ENCODE measurements around the gene CHCHD4. TPM values are rescaled to one million over a fixed set of nuclear protein-coding genes. Genes with fewer than 3 reads are reported as not detected.
A peak's percentile ranks its signal among the peaks of the same experiment; 100 is the strongest.

The CHCHD4 gene
- total and polyA plus RNA-seq, 2 of the 13 experiments (the other 11 are each of a cell fraction or from before 2014, with no cell fraction given), result 15.8 to 24.1 TPM

DNA sequence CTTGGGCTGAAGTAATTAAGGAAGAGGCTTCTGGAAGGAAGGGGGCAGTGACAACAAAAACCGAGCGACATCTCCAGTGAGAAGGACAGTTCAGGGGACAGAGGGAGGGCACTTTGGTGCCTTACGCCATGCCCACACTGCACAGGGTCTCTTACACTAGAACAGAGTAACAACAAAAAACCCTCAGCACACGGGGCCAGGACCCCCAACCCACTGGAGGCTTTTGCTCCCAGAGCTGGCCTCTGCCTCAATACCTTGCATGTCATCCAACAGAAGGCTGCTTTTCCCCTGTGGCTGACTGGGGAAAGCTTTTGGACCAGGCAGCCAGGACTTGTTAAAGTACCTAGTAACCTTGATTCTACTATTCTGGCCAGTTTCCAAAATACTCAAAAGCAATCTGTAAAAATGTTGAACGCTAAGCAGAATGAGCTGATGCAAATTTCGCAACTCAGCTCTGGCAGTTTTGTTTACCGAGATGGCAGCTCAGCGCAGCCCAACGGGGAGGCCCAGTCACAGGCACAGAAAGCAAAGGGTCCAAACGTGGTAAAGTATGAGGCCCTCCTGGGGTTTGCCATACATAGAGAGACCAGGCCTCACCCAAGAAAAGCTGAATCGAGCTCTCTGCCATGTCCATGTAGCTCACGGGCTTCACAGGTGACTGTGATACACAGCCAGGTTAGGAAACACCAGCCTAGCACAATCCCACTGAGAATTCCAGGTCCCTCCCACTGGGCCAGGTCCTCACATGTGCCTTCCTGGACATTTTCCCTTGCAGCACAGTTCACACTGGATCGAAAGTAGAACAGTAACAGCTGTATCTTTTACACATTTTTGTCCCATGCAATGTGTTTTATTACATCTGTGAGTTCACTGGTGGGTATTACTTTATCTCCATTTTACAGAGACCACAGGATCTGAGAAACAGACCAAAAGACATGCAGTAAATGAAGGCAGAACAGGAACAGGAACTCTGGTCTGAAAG lies 6.0 kb downstream of the CHCHD4 start (continued):
- TF ChIP-seq SMAD9 (CRISPR knock-in tag; IDR thresholded peaks at IDR 0.05), result no peak
- no peak for TF ChIP-seq ZNF282 (IDR thresholded peaks at IDR 0.05; ENCODE audit: partially characterized antibody)
- no peak for TF ChIP-seq KDM3A (CRISPR knock-in tag; IDR thresholded peaks at IDR 0.05; ENCODE audit: low read depth)
- no peak for TF ChIP-seq POLR2AphosphoS2 (IDR thresholded peaks at IDR 0.05; ENCODE audit: low read depth, low read length)
- no peak for TF ChIP-seq HHEX (CRISPR knock-in tag; IDR thresholded peaks at IDR 0.05)
- TF ChIP-seq ZNF101 (CRISPR knock-in tag; IDR thresholded peaks at IDR 0.05; ENCODE audit: borderline replicate concordance, low read depth), result no peak
- no peak for TF ChIP-seq ESRRA (CRISPR knock-in tag; IDR thresholded peaks at IDR 0.05; ENCODE audit: low read depth)
- TF ChIP-seq PTBP1 (IDR thresholded peaks at IDR 0.05; ENCODE audit: low read depth, low read length, poor library complexity, severe bottlenecking), result no peak
- TF ChIP-seq POGZ (CRISPR knock-in tag; IDR thresholded peaks at IDR 0.05), result peak; percentile 63
- no peak for TF ChIP-seq PAX8 (CRISPR knock-in tag; IDR thresholded peaks at IDR 0.05; ENCODE audit: borderline replicate concordance)
- no peak for TF ChIP-seq ONECUT2 (CRISPR knock-in tag; IDR thresholded peaks at IDR 0.05)
- no peak for TF ChIP-seq MXD3 (CRISPR knock-in tag; IDR thresholded peaks at IDR 0.05)
- TF ChIP-seq, protein P1, sequence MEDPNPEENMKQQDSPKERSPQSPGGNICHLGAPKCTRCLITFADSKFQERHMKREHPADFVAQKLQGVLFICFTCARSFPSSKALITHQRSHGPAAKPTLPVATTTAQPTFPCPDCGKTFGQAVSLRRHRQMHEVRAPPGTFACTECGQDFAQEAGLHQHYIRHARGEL (CRISPR knock-in tag; IDR thresholded peaks at IDR 0.05), result no peak
- peak; percentile 50; the same call in 1 of the 2 replicates for TF ChIP-seq ZFP90 (CRISPR knock-in tag; IDR thresholded peaks at IDR 0.05; ENCODE audit: borderline replicate concordance)
- TF ChIP-seq FOXK1 (CRISPR knock-in tag; IDR thresholded peaks at IDR 0.05; ENCODE audit: borderline replicate concordance, low read depth), result 0 out of 2 replicates have a peak, but pooled peaks have one; percentile 43
- TF ChIP-seq ZNF292 (CRISPR knock-in tag; IDR thresholded peaks at IDR 0.05; ENCODE audit: borderline replicate concordance, low read depth), result no peak
- TF ChIP-seq ZFP36 (IDR thresholded peaks at IDR 0.05; ENCODE audit: borderline replicate concordance, low read depth, low read length, partially characterized antibody), result no peak
- TF ChIP-seq AGO1 (IDR thresholded peaks at IDR 0.05; ENCODE audit: low read depth, low read length, poor library complexity, severe bottlenecking), result no peak
- no peak for TF ChIP-seq DBP (CRISPR knock-in tag; IDR thresholded peaks at IDR 0.05; ENCODE audit: not compliant biosample characterization)
- TF ChIP-seq ZNF644 (CRISPR knock-in tag; IDR thresholded peaks at IDR 0.05; ENCODE audit: low read depth), result peak; percentile 54; the same call in 1 of the 2 replicates
- no peak for TF ChIP-seq SNRNP70 (IDR thresholded peaks at IDR 0.05; ENCODE audit: low read depth, low read length)
- TF ChIP-seq ZNF724P (CRISPR knock-in tag; IDR thresholded peaks at IDR 0.05; ENCODE audit: borderline replicate concordance), result no peak
- no peak for TF ChIP-seq DMAP1 (CRISPR knock-in tag; IDR thresholded peaks at IDR 0.05)
- TF ChIP-seq ZNF335 (CRISPR knock-in tag; IDR thresholded peaks at IDR 0.05), result peak; percentile 73
- no peak for TF ChIP-seq NR3C1 (CRISPR knock-in tag; IDR thresholded peaks at IDR 0.05)
- peak; percentile 68 for TF ChIP-seq FOSL2 (CRISPR knock-in tag; IDR thresholded peaks at IDR 0.05)
- TF ChIP-seq, protein P2, sequence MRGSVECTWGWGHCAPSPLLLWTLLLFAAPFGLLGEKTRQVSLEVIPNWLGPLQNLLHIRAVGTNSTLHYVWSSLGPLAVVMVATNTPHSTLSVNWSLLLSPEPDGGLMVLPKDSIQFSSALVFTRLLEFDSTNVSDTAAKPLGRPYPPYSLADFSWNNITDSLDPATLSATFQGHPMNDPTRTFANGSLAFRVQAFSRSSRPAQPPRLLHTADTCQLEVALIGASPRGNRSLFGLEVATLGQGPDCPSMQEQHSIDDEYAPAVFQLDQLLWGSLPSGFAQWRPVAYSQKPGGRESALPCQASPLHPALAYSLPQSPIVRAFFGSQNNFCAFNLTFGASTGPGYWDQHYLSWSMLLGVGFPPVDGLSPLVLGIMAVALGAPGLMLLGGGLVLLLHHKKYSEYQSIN (CRISPR knock-in tag; IDR thresholded peaks at IDR 0.05; ENCODE audit: borderline replicate concordance), result no peak
- TF ChIP-seq ZNF580 (CRISPR knock-in tag; IDR thresholded peaks at IDR 0.05; ENCODE audit: borderline replicate concordance, low read depth), result 0 out of 2 replicates have a peak, but pooled peaks have one; percentile 67
